ENCODE results near the gene ROR2.

The ROR2 gene

GRCh38 chr9:91868732-91869391 lies 81.2 kb downstream of the ROR2 start:
- no peak for DNase-seq

GRCh38 chr9:91867740-91868139 lies 82.3 kb downstream of the ROR2 start:
- DNase-seq = no peak

GRCh38 chr9:91865041-91865440 lies 85.0 kb downstream of the ROR2 start:
- DNase-seq = no peak

- no peak for DNase-seq
These were observed 85.6 kb downstream of the ROR2 start for GRCh38 chr9:91864380-91864779.

- DNase-seq = no peak
These were observed 86.6 kb downstream of the ROR2 start for GRCh38 chr9:91863469-91863868.

- no peak for DNase-seq
These were observed 91.6 kb downstream of the ROR2 start for GRCh38 chr9:91858213-91859030.

- no peak for DNase-seq
These were observed 92.5 kb downstream of the ROR2 start for GRCh38 chr9:91857291-91858212.

GRCh38 chr9:91856419-91856818 lies 93.6 kb downstream of the ROR2 start:
- DNase-seq = no peak

GRCh38 chr9:91855196-91855595 lies 94.8 kb downstream of the ROR2 start:
- no peak for DNase-seq

- DNase-seq = no peak
These were observed 97.2 kb downstream of the ROR2 start for GRCh38 chr9:91852801-91853347.

GRCh38 chr9:91849694-91850093 lies 100.3 kb downstream of the ROR2 start:
- no peak for DNase-seq

GRCh38 chr9:91848146-91848545 lies 101.9 kb downstream of the ROR2 start:
- no peak for DNase-seq

- no peak for DNase-seq
These were observed 102.4 kb downstream of the ROR2 start for GRCh38 chr9:91847581-91848091.

GRCh38 chr9:91845879-91846278 lies 104.1 kb downstream of the ROR2 start:
- no peak for DNase-seq

GRCh38 chr9:91844701-91845291 lies 105.2 kb downstream of the ROR2 start:
- no peak for DNase-seq

GRCh38 chr9:91844190-91844589 lies 105.8 kb downstream of the ROR2 start:
- DNase-seq = no peak

GRCh38 chr9:91843623-91844148 lies 106.3 kb downstream of the ROR2 start:
- DNase-seq = no peak

GRCh38 chr9:91843093-91843492 lies 106.9 kb downstream of the ROR2 start:
- no peak for DNase-seq

GRCh38 chr9:91842358-91843049 lies 107.5 kb downstream of the ROR2 start:
- DNase-seq = no peak

GRCh38 chr9:91841591-91841990 lies 108.4 kb downstream of the ROR2 start:
- DNase-seq = no peak

GRCh38 chr9:91840882-91841281 lies 109.1 kb downstream of the ROR2 start:
- DNase-seq = no peak

- DNase-seq = no peak
These were observed 109.6 kb downstream of the ROR2 start for GRCh38 chr9:91840469-91840868.
